ENCODE results near the gene PRMT7. TPM values are rescaled to one million over a fixed set of nuclear protein-coding genes. Genes with fewer than 3 reads are reported as not detected.

Gene PRMT7
- total RNA-seq, 4 donors from 2014 or later: 20.6 to 115 (median 38.5) TPM

GRCh38 chr16:68347605-68348004 is 36.8 kb downstream of the PRMT7 start:
- in situ Hi-C loops (cut with MboI; ENCODE audit: low pct_ligation_motif_present in 1 of 4, low pct_unique_long_range_greater_than_20kb in 1 of 4, low sequenced_read_pairs in 3 of 4) (no loop called here), intact Hi-C loops (cut with DNase I; ENCODE audit: low total_unique reads) (no loop called here)
- Histone ChIP-seq H3K27me3 (no peaks in the 10 kb centered on the region), H3K36me3 (peaks cover 0 to 31% (median 7%) of the 10 kb centered on the region in 4 donors), H3K9me3 (no peaks in the 10 kb centered on the region), H3K4me3 (no peak overlapping the region), H3K27ac (no peak overlapping the region), H3K4me1 (peaks cover 4 to 8% (median 7%) of the 10 kb centered on the region in 4 donors)
- 86% methylated on average over 4 of the region's 4 CpGs; no CpG with 5 or more reads in 1 of the 2 donors for WGBS, 2 donors (ENCODE audit: low coverage in 1 of 2)
- no peak for TF ChIP-seq CTCF (IDR thresholded peaks at IDR 0.05)
- TF ChIP-seq POLR2AphosphoS5 (IDR thresholded peaks at IDR 0.05): no peak
- TF ChIP-seq EP300 (IDR thresholded peaks at IDR 0.05; ENCODE audit: low read depth): no peak
- no peak for TF ChIP-seq POLR2A (IDR thresholded peaks at IDR 0.05)
- DNase-seq: no peak

GRCh38 chr16:68348639-68349445 is 38.0 kb downstream of the PRMT7 start:
- TF ChIP-seq POLR2AphosphoS5 (IDR thresholded peaks at IDR 0.05) (no peak), POLR2A (IDR thresholded peaks at IDR 0.05) (no peak), EP300 (IDR thresholded peaks at IDR 0.05; ENCODE audit: low read depth) (no peak), CTCF (IDR thresholded peaks at IDR 0.05) (no peak)
- intact Hi-C loops (cut with DNase I; ENCODE audit: low total_unique reads): no loop called here
- WGBS, 2 donors (ENCODE audit: low coverage in 1 of 2): 94 to 97% methylated on average over 9 to 27 of the region's 27 CpGs
- Histone ChIP-seq H3K9me3 (no peaks in the 10 kb centered on the region), H3K27me3 (no peaks in the 10 kb centered on the region), H3K36me3 (peaks cover 0 to 37% (median 9%) of the 10 kb centered on the region in 4 donors), H3K4me1 (peaks cover 4 to 11% (median 7%) of the 10 kb centered on the region in 4 donors), H3K27ac (no peak overlapping the region), H3K4me3 (no peak overlapping the region)
- no peak for DNase-seq
- in situ Hi-C loops (cut with MboI; ENCODE audit: low pct_ligation_motif_present in 1 of 4, low pct_unique_long_range_greater_than_20kb in 1 of 4, low sequenced_read_pairs in 3 of 4): no loop called here

GRCh38 chr16:68349838-68350410 is 39.1 kb downstream of the PRMT7 start:
- no peak overlapping the region for H3K4me3 ChIP-seq
- TF ChIP-seq CTCF (IDR thresholded peaks at IDR 0.05): no peak
- TF ChIP-seq EP300 (IDR thresholded peaks at IDR 0.05; ENCODE audit: low read depth): no peak
- peak in 2 of 3 donors; percentile 58 to 71 for TF ChIP-seq POLR2AphosphoS5 (IDR thresholded peaks at IDR 0.05)
- H3K27ac ChIP-seq: no peak overlapping the region
- intact Hi-C loops (cut with DNase I; ENCODE audit: low total_unique reads): no loop called here
- no peak for DNase-seq
- 89% methylated on average over 10 of the region's 10 CpGs; no CpG with 5 or more reads in 1 of the 2 donors for WGBS, 2 donors (ENCODE audit: low coverage in 1 of 2)
- H3K9me3 ChIP-seq: no peaks in the 10 kb centered on the region
- no peaks in the 10 kb centered on the region for H3K27me3 ChIP-seq
- H3K4me1 ChIP-seq: peaks cover 4 to 11% (median 7%) of the 10 kb centered on the region in 4 donors
- H3K36me3 ChIP-seq: peaks cover 0 to 42% (median 13%) of the 10 kb centered on the region in 4 donors
- in situ Hi-C loops (cut with MboI; ENCODE audit: low pct_ligation_motif_present in 1 of 4, low pct_unique_long_range_greater_than_20kb in 1 of 4, low sequenced_read_pairs in 3 of 4): no loop called here

GRCh38 chr16:68350813-68351350 is 40.1 kb downstream of the PRMT7 start:
- H3K27ac ChIP-seq: peak overlapping the region in 1 of 4 donors; percentile 82
- DNase-seq: no peak
- TF ChIP-seq POLR2AphosphoS5 (IDR thresholded peaks at IDR 0.05) (no peak), CTCF (IDR thresholded peaks at IDR 0.05) (no peak), EP300 (IDR thresholded peaks at IDR 0.05; ENCODE audit: low read depth) (no peak), POLR2A (IDR thresholded peaks at IDR 0.05) (no peak)
- peaks cover 4 to 16% (median 7%) of the 10 kb centered on the region in 4 donors for H3K4me1 ChIP-seq
- H3K27me3 ChIP-seq: no peaks in the 10 kb centered on the region
- in situ Hi-C loops (cut with MboI; ENCODE audit: low pct_ligation_motif_present in 1 of 4, low pct_unique_long_range_greater_than_20kb in 1 of 4, low sequenced_read_pairs in 3 of 4) (no loop called here), intact Hi-C loops (cut with DNase I; ENCODE audit: low total_unique reads) (no loop called here)
- H3K4me3 ChIP-seq: no peak overlapping the region
- H3K36me3 ChIP-seq: peaks cover 0 to 37% (median 14%) of the 10 kb centered on the region in 4 donors
- WGBS, 2 donors (ENCODE audit: low coverage in 1 of 2): 90 to 94% methylated on average over 2 to 10 of the region's 10 CpGs
- H3K9me3 ChIP-seq: no peaks in the 10 kb centered on the region
